Neural progenitor cell (in vitro differentiated cells): ENCODE results near the gene ALKBH4.

ENCODE experiments used
- EZH2 ChIP-seq: fragments of 200-600 bp; sonication (generic); IDR thresholded peaks from 2 replicates; pipeline ENCODE4 v1.6.1; 2017; ENCODE audit warnings: antibody characterized with exemption, mild to moderate bottlenecking, moderate library complexity
- TF ChIP-seq, protein P1 (sequence below): fragments of 200-600 bp; sonication (generic); IDR thresholded peaks from 2 replicates; pipeline ENCODE4 v1.5.1; 2017; ENCODE audit warnings: antibody characterized with exemption, mild to moderate bottlenecking

DNA sequence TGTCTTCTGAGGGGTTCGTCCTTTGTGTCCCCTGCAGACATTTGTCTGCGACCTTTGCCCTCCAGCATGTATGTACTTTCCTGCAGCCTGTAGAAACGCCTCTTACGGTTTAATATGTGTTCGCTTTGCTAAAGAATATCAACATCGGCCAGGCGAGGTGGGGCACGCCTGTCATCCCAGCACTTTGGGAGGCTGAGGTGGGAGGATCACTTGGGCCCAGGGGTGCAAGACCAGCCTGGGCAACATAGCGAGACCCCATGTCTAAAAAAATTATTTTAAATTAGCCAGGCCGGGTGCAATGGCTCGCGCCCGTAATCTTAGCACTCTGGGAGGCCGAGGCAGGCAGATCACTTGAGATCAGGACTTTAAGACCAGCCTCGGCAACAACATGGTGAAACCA is 15.5 kb downstream of the ALKBH4 start:
- TF ChIP-seq, protein P1, sequence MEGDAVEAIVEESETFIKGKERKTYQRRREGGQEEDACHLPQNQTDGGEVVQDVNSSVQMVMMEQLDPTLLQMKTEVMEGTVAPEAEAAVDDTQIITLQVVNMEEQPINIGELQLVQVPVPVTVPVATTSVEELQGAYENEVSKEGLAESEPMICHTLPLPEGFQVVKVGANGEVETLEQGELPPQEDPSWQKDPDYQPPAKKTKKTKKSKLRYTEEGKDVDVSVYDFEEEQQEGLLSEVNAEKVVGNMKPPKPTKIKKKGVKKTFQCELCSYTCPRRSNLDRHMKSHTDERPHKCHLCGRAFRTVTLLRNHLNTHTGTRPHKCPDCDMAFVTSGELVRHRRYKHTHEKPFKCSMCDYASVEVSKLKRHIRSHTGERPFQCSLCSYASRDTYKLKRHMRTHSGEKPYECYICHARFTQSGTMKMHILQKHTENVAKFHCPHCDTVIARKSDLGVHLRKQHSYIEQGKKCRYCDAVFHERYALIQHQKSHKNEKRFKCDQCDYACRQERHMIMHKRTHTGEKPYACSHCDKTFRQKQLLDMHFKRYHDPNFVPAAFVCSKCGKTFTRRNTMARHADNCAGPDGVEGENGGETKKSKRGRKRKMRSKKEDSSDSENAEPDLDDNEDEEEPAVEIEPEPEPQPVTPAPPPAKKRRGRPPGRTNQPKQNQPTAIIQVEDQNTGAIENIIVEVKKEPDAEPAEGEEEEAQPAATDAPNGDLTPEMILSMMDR, result no peak
- TF ChIP-seq EZH2, result no peak
